Measurements from ENCODE around the gene GRIP2.

GRCh38 chr3:14465425-14465824 is 74.7 kb downstream of the GRIP2 start:
- TF ChIP-seq CTCF (IDR thresholded peaks at IDR 0.05) (no peak), POLR2A (IDR thresholded peaks at IDR 0.05) (no peak)
